WTC11 (cell line): ENCODE data around the gene IGHMBP2.

Experiments
- ATF2 ChIP-seq: sonication (generic); formaldehyde crosslinking; IDR thresholded peaks from 2 replicates; pipeline ENCODE4 v1.8.1; 2022; ENCODE audit warnings: low read depth, missing genetic modification reagents, borderline replicate concordance
- JUN ChIP-seq: sonication (generic); formaldehyde crosslinking; IDR thresholded peaks from 2 replicates; pipeline ENCODE4 v1.8.0; 2023; ENCODE audit warnings: mild to moderate bottlenecking, missing genetic modification reagents
- TF ChIP-seq, protein P1 (sequence below): fragments of 250-450 bp; sonication (Bioruptor Pico); IDR thresholded peaks from 2 replicates; pipeline ENCODE4 v1.9.0; 2021; ENCODE audit warnings: mild to moderate bottlenecking

GRCh38 chr11:68979931-68980775, 76.5 kb downstream of the IGHMBP2 start:
- no peak for TF ChIP-seq ATF2 (CRISPR knock-in tag)
- TF ChIP-seq, protein P1, sequence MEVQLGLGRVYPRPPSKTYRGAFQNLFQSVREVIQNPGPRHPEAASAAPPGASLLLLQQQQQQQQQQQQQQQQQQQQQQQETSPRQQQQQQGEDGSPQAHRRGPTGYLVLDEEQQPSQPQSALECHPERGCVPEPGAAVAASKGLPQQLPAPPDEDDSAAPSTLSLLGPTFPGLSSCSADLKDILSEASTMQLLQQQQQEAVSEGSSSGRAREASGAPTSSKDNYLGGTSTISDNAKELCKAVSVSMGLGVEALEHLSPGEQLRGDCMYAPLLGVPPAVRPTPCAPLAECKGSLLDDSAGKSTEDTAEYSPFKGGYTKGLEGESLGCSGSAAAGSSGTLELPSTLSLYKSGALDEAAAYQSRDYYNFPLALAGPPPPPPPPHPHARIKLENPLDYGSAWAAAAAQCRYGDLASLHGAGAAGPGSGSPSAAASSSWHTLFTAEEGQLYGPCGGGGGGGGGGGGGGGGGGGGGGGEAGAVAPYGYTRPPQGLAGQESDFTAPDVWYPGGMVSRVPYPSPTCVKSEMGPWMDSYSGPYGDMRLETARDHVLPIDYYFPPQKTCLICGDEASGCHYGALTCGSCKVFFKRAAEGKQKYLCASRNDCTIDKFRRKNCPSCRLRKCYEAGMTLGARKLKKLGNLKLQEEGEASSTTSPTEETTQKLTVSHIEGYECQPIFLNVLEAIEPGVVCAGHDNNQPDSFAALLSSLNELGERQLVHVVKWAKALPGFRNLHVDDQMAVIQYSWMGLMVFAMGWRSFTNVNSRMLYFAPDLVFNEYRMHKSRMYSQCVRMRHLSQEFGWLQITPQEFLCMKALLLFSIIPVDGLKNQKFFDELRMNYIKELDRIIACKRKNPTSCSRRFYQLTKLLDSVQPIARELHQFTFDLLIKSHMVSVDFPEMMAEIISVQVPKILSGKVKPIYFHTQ = no peak
- no peak for TF ChIP-seq JUN (CRISPR knock-in tag)
